Measurements from ENCODE around the gene TMBIM6.

GRCh38 chr12:49750027-49750995 lies 9.0 kb downstream of the TMBIM6 start:
- TF ChIP-seq POLR2A (IDR thresholded peaks at IDR 0.05; ENCODE audit: low read depth, low read length) (no peak), TAF1 (IDR thresholded peaks at IDR 0.05; ENCODE audit: borderline replicate concordance, low read depth, low read length) (no peak)

Measured in GM12892 (cell line).